HEK293 (cell line): ENCODE data around the gene NRN1L.
A peak's percentile ranks its signal among the peaks of the same experiment; 100 is the strongest.
"Not testable (repeated sequence)": the region's sequence is repeated elsewhere in the genome, so short reads cannot be mapped to it uniquely, and the experiment has no call there.

Experiments
- CTCF ChIA-PET: fragments of 350-600 bp; formaldehyde crosslinking; extraction: SDS; loops from one replicate; lab custom pipeline; 2021; ENCODE audit warnings: antibody characterized with exemption; lab: Yijun Ruan, JAX
- POLR2A ChIA-PET: fragments of 300-600 bp; formaldehyde crosslinking; extraction: SDS; loops from one replicate; lab custom pipeline; 2020; ENCODE audit warnings: antibody characterized with exemption, inconsistent platforms; lab: Yijun Ruan, JAX
- H3K27ac ChIP-seq: fragments of 200-500 bp; sonication (Bioruptor generic); 2 replicates; pipeline ENCODE4 v1.5.1; 2014; ENCODE audit warnings: low read depth, low read length, control low read depth, inconsistent platforms; ENCODE audit errors: extremely low read depth
- H3K36me3 ChIP-seq, 2 experiments: fragments of 200-500 bp in 1 of 2; sonication (Bioruptor generic) in 1 of 2; 1 replicate in 1 of 2; 2 replicates in 1 of 2; pipeline ENCODE4 v1.5.1; 2014 to 2017; ENCODE audit warnings: inconsistent platforms in 2 of 2, low read length in 2 of 2; ENCODE audit not compliant: control insufficient read depth in 2 of 2, insufficient read depth in 1 of 2
- H3K4me1 ChIP-seq: fragments of 200-500 bp; sonication (Bioruptor generic); 2 replicates; pipeline ENCODE4 v1.5.1; 2014; ENCODE audit warnings: mild to moderate bottlenecking, low read length, inconsistent platforms; ENCODE audit not compliant: control insufficient read depth, insufficient read depth
- H3K4me3 ChIP-seq: 2 replicates; pipeline ENCODE4 v1.5.1; 2011; ENCODE audit warnings: low read depth, mild to moderate bottlenecking, control low read depth, low read length, moderate library complexity
- H3K9me3 ChIP-seq: fragments of 200-500 bp; sonication (Bioruptor generic); 2 replicates; pipeline ENCODE4 v1.5.1; 2014; ENCODE audit warnings: low read depth, low read length, inconsistent platforms; ENCODE audit not compliant: control insufficient read depth, insufficient read depth
- GFI1B ChIP-seq: fragments of 450-650 bp; formaldehyde crosslinking; IDR thresholded peaks from 2 replicates; pipeline ENCODE4 v1.5.1; 2016; ENCODE audit warnings: missing biosample characterization, missing genetic modification characterization
- INSM2 ChIP-seq: fragments of 450-650 bp; formaldehyde crosslinking; IDR thresholded peaks from 2 replicates; pipeline ENCODE4 v1.5.1; 2016; ENCODE audit warnings: missing biosample characterization, missing genetic modification characterization
- SCRT2 ChIP-seq: fragments of 450-650 bp; formaldehyde crosslinking; IDR thresholded peaks from 2 replicates; pipeline ENCODE4 v1.5.1; 2016; ENCODE audit warnings: missing biosample characterization, missing genetic modification characterization
- SETDB1 ChIP-seq: IDR thresholded peaks from one replicate; pipeline ENCODE4 v1.6.1; 2017; ENCODE audit warnings: mild to moderate bottlenecking, low read length, moderate library complexity, mixed read lengths; ENCODE audit not compliant: insufficient read length
- ZFHX2 ChIP-seq: fragments of 450-650 bp; formaldehyde crosslinking; conservative IDR thresholded peaks from 2 replicates; pipeline ENCODE4 v1.5.1; 2016; ENCODE audit warnings: missing biosample characterization, missing genetic modification characterization
- ZFP69B ChIP-seq: fragments of 450-650 bp; formaldehyde crosslinking; IDR thresholded peaks from 2 replicates; pipeline ENCODE4 v1.5.1; 2016; ENCODE audit warnings: missing biosample characterization, missing genetic modification characterization
- ZNF16 ChIP-seq: fragments of 450-650 bp; formaldehyde crosslinking; IDR thresholded peaks from 2 replicates; pipeline ENCODE4 v1.5.1; 2016; ENCODE audit warnings: low read depth, missing biosample characterization, missing genetic modification characterization
- ZNF26 ChIP-seq: fragments of 450-650 bp; formaldehyde crosslinking; IDR thresholded peaks from 2 replicates; pipeline ENCODE4 v1.5.1; 2016; ENCODE audit warnings: missing biosample characterization, missing genetic modification characterization
- ZNF354C ChIP-seq: fragments of 450-650 bp; formaldehyde crosslinking; IDR thresholded peaks from 2 replicates; pipeline ENCODE4 v1.5.1; 2016; ENCODE audit warnings: missing biosample characterization, missing genetic modification characterization, low read depth, borderline replicate concordance
- ZNF404 ChIP-seq: fragments of 450-650 bp; formaldehyde crosslinking; IDR thresholded peaks from 2 replicates; pipeline ENCODE4 v1.5.1; 2017; ENCODE audit warnings: missing biosample characterization, missing genetic modification characterization
- ZNF433 ChIP-seq: fragments of 450-650 bp; formaldehyde crosslinking; IDR thresholded peaks from 2 replicates; pipeline ENCODE4 v1.5.1; 2016; ENCODE audit warnings: missing biosample characterization, missing genetic modification characterization, low read depth
- ZNF707 ChIP-seq: fragments of 450-650 bp; formaldehyde crosslinking; IDR thresholded peaks from 2 replicates; pipeline ENCODE4 v1.5.1; 2016; ENCODE audit warnings: missing biosample characterization, missing genetic modification characterization
- ZNF768 ChIP-seq: fragments of 450-650 bp; formaldehyde crosslinking; IDR thresholded peaks from 2 replicates; pipeline ENCODE4 v1.5.1; 2018; ENCODE audit warnings: missing biosample characterization, mild to moderate bottlenecking, missing genetic modification characterization
- ZSCAN16 ChIP-seq: fragments of 450-650 bp; formaldehyde crosslinking; IDR thresholded peaks from 2 replicates; pipeline ENCODE4 v1.5.1; 2016; ENCODE audit warnings: missing biosample characterization, missing genetic modification characterization
- TF ChIP-seq, protein P1 (sequence below): fragments of 450-650 bp; formaldehyde crosslinking; IDR thresholded peaks from 2 replicates; pipeline ENCODE4 v1.5.0; 2017; ENCODE audit warnings: missing biosample characterization, missing genetic modification characterization, borderline replicate concordance
- TF ChIP-seq, protein P2 (sequence below): fragments of 450-650 bp; formaldehyde crosslinking; IDR thresholded peaks from 2 replicates; pipeline ENCODE4 v1.5.1; 2016; ENCODE audit warnings: missing biosample characterization, missing genetic modification characterization

NRN1L gene

GRCh38 chr16:67915496-67915769 lies 30.7 kb downstream of the NRN1L start:
- POLR2A ChIA-PET = interaction anchor here (0.7 to 1.5 kb wide), 2 partner anchors 20 to 98 kb away, joined by 3 to 4 read pairs; no protein-coding TSS in a partner anchor
- CTCF ChIA-PET = interaction anchor here (0.6 to 1.3 kb wide), 3 partner anchors 9 to 150 kb away, joined by 3 to 5 read pairs (median 4); no protein-coding TSS in a partner anchor
- H3K4me1 ChIP-seq = not testable (repeated sequence)
- TF ChIP-seq SCRT2 (tag by site-specific recombination) = peak; percentile 0
- TF ChIP-seq, all 188 proteins: peak for 1; not testable (repeated sequence) for 187
- not testable (repeated sequence) for H3K4me3 ChIP-seq, H3K27ac ChIP-seq, H3K9me3 ChIP-seq
- peaks cover 0 to 56% of the 10 kb centered on the region in 2 experiments; a peak in 2 of 3 replicates for H3K36me3 ChIP-seq

DNA sequence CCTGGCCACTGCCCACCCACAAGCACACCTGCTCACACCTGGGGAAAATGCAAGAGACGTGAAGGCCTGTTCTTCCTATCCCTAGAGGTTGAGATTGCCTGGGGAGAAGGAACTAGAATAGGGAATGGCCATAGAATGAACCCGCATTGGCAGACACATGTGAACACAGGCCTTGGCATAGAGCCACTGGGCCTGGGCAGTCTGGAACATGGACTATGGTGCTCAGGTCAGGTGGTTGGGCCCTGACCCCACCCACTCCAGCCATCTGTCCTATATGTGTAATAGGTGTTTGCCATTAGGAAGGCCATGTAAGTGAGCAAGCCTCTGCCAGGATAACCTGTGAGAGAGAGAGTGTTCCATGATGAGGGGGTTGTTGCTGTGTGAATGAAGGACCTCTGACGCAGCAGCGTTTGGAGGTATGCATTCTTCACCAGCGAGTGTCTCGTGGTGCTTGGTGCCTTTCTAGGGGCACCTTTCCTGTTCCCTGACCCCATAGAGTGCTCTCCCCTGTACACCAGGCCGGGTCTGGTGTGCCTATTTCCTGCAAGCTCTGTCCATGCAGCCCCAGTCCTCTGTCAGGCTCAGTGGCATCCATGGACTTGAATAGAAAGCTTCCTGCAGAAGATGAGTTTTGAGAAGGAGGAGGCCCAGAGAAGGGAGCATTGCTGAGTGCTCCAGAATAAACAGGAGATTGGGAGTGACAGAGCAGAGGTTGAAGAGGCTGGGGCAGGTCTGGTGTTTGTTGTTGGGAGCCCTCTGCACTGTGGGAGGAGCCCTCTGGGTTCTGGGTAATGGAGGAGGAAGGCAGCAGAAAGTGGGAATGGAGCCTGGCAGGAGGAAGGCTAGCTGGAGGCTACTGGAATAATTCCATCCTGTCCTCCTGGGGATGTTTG lies 31.4 kb downstream of the NRN1L start:
- POLR2A ChIA-PET = interaction anchor here (0.7 to 0.8 kb wide), 2 partner anchors 10 to 98 kb away, joined by 3 to 4 read pairs; no protein-coding TSS in a partner anchor

More for the DNA sequence above, 31.4 kb downstream of the NRN1L start:
- H3K9me3 ChIP-seq = no peaks in the 10 kb centered on the region
- peaks cover 0 to 54% of the 10 kb centered on the region in 2 experiments; a peak in 2 of 3 replicates for H3K36me3 ChIP-seq
- H3K27ac ChIP-seq = no peak overlapping the region
- no peak overlapping the region for H3K4me3 ChIP-seq
- CTCF ChIA-PET = interaction anchor here (0.6 kb wide), 2 partner anchors 149 to 558 kb away, joined by 3 read pairs; no protein-coding TSS in a partner anchor
- no peak for TF ChIP-seq ZFP69B (tag by site-specific recombination)
- TF ChIP-seq INSM2 (tag by site-specific recombination) = no peak
- no peak for TF ChIP-seq ZNF26 (tag by site-specific recombination)
- no peak for TF ChIP-seq ZNF707
- no peak for TF ChIP-seq GFI1B (tag by site-specific recombination)
- TF ChIP-seq ZSCAN16 (tag by site-specific recombination) = no peak
- no peak for TF ChIP-seq ZNF404 (tag by site-specific recombination)
- TF ChIP-seq ZNF433 (tag by site-specific recombination) = no peak
- TF ChIP-seq ZNF16 (tag by site-specific recombination) = no peak
- TF ChIP-seq ZNF354C (tag by site-specific recombination) = no peak
- TF ChIP-seq SETDB1 = no peak
- TF ChIP-seq, protein P1, sequence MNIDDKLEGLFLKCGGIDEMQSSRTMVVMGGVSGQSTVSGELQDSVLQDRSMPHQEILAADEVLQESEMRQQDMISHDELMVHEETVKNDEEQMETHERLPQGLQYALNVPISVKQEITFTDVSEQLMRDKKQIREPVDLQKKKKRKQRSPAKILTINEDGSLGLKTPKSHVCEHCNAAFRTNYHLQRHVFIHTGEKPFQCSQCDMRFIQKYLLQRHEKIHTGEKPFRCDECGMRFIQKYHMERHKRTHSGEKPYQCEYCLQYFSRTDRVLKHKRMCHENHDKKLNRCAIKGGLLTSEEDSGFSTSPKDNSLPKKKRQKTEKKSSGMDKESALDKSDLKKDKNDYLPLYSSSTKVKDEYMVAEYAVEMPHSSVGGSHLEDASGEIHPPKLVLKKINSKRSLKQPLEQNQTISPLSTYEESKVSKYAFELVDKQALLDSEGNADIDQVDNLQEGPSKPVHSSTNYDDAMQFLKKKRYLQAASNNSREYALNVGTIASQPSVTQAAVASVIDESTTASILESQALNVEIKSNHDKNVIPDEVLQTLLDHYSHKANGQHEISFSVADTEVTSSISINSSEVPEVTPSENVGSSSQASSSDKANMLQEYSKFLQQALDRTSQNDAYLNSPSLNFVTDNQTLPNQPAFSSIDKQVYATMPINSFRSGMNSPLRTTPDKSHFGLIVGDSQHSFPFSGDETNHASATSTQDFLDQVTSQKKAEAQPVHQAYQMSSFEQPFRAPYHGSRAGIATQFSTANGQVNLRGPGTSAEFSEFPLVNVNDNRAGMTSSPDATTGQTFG (tag by site-specific recombination) = no peak
- TF ChIP-seq ZNF768 (tag by site-specific recombination) = no peak
- TF ChIP-seq ZFHX2 = no peak
- TF ChIP-seq, protein P2, sequence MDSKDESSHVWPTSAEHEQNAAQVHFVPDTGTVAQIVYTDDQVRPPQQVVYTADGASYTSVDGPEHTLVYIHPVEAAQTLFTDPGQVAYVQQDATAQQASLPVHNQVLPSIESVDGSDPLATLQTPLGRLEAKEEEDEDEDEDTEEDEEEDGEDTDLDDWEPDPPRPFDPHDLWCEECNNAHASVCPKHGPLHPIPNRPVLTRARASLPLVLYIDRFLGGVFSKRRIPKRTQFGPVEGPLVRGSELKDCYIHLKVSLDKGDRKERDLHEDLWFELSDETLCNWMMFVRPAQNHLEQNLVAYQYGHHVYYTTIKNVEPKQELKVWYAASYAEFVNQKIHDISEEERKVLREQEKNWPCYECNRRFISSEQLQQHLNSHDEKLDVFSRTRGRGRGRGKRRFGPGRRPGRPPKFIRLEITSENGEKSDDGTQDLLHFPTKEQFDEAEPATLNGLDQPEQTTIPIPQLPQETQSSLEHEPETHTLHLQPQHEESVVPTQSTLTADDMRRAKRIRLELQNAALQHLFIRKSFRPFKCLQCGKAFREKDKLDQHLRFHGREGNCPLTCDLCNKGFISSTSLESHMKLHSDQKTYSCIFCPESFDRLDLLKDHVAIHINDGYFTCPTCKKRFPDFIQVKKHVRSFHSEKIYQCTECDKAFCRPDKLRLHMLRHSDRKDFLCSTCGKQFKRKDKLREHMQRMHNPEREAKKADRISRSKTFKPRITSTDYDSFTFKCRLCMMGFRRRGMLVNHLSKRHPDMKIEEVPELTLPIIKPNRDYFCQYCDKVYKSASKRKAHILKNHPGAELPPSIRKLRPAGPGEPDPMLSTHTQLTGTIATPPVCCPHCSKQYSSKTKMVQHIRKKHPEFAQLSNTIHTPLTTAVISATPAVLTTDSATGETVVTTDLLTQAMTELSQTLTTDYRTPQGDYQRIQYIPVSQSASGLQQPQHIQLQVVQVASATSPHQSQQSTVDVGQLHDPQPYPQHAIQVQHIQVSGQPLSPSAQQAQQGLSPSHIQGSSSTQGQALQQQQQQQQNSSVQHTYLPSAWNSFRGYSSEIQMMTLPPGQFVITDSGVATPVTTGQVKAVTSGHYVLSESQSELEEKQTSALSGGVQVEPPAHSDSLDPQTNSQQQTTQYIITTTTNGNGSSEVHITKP (tag by site-specific recombination) = no peak
- TF ChIP-seq, all 188 proteins: peak for 0
- H3K4me1 ChIP-seq = no peaks in the 10 kb centered on the region
